KBM-7 (cell line): ENCODE data around the gene GDAP2.
A peak's percentile ranks its signal among the peaks of the same experiment; 100 is the strongest.
"Not testable (repeated sequence)": the region's sequence is repeated elsewhere in the genome, so short reads cannot be mapped to it uniquely, and the experiment has no call there.

Experiments used
- DNase-seq: peaks from one replicate; pipeline ENCODE4 v3.0.0-alpha.2; 2015
- in situ Hi-C: fragments of 300-500 bp; cut with MboI; formaldehyde crosslinking; loops from 2 replicates; pipeline ENCODE4 v1.14.3; 2020; ENCODE audit warnings: low sequenced_read_pairs, low pct_unique_long_range_greater_than_20kb, mixed read lengths

The GDAP2 gene

GRCh38 chr1:117929343-117930172 is at the start of gene GDAP2, which contains the start of gene WDR3:
GDAP2 (minus strand) TSS chr1:117929621; CDS start chr1:117920357, 9,264 bp downstream.
WDR3 (plus strand) TSS chr1:117929739; CDS start chr1:117933320, 3,581 bp downstream.
- in situ Hi-C loops = no loop called here
- peak; percentile 97 for DNase-seq

DNA sequence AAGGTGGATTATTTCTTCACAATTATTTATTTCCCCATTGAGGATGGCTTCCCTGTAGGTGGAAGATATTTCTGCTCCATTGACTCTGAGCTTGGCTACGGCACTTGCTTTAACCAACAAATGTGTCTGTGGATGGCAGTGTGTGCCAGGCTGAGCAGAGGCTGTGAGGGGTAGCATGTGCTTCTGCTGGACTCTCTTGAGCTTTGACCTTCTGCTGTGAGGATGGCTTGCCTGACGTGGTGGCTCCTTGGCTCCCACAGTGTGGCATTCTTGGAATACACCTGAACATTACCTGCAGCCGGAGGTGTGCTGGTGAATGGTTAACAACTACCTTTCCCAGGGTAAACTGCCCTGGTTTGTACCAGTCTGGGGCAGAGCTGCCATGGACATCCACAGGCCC is 47.0 kb upstream of the GDAP2 start:
- in situ Hi-C loops = no loop called here
- DNase-seq = no peak

GRCh38 chr1:117971777-117972176 is 42.4 kb upstream of the GDAP2 start:
- in situ Hi-C loops = no loop called here

DNA sequence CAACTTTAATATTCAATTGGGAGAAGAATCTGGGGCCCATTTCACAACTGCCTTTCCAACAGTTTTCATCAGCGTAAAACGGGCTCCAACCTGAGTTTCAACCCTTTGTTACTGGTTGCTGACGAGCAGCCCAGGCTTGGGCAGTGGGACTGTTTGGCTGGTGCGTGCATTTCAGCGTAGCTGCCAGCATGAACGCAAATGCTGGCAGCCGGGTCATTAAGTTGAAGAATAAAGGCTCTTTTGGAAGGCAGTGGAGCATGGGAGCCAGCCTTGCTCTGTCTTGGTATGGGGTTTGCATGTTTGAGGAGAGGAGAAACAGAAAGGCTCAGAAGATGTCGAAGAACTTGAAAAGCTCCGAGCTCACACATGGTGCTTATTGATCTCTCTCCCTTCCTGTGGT is 40.8 kb upstream of the GDAP2 start:
- in situ Hi-C loops = no loop called here
- no peak for DNase-seq

More at GRCh38 chr1:117971777-117972176, 42.4 kb upstream of the GDAP2 start:
- no peak for DNase-seq

GRCh38 chr1:117967881-117968280 is 38.5 kb upstream of the GDAP2 start:
- DNase-seq = no peak
- in situ Hi-C loops = no loop called here

GRCh38 chr1:117967477-117967876 is 38.1 kb upstream of the GDAP2 start:
- in situ Hi-C loops = no loop called here
- DNase-seq = peak; percentile 22

DNA sequence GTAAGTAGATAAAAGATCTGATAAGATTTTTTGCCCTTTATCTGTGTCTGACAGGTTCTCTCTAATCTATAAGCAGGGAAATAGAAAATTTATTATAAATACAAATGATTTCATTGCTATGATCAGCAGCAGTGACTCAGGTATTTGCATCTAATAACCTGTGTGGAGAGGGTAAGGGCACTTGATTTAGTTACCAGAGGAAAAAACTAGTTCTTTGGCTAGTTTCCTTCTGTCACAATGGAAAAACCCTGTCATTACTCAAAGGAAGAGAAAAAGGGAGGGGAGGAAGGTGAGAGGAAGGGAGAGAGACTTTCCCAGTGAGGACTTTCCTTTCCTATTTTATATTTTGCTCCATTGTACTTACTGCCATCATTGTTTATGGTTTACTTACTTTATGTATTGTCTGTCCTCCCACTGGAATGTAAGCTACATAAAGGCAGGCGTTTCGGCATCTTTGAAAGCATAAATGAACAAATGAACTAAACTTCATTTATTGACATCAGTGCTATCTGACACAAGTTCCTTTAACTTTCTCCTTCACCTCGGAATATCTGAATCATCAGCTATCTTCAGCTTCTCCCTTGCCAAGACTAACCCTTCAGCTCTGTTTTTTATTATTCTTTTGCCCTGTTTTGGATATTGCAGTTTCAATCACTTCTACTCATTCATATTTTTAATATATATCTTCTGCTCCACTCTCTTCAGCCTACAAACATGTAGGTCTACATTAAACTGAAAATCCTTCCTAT is 35.0 kb upstream of the GDAP2 start:
- no peak for DNase-seq
- in situ Hi-C loops = no loop called here

DNA sequence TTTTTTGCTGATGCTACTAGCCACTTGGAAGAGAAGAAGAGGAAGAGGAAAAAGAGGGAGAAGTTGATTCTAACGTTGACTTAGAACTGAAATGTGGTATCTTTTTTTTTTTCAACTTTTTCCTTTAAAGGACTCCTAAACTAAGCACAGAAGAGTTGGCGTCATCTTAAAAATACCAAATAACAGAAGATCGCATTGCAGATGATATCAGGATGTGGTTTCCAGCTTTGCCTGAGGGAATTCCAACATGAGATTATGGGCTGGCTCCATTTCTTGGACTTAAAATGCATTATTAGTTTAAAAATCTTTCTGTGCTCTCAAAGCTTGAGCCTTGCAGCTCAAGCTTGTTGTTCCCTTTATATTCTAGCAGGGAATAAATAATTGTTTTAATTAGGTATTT is 29.9 kb upstream of the GDAP2 start:
- no peak for DNase-seq
- in situ Hi-C loops = no loop called here

DNA sequence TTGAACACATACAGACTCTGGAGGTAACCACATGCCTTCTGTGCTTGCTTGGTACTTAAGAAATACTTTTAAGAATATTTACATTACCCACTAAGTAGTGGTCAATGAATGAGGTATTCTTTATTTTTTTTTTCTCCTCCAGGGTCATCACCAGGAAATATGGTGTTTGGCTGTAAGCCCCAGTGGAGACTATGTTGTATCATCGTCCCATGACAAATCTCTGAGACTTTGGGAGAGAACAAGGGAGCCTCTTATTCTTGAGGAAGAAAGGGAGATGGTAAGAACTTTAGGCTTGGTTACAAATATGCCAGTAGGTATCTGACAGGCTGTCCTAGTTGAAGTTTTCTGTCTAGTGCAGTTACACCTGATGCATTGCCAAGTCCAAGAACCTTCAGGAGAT is 23.0 kb upstream of the GDAP2 start:
- DNase-seq = no peak
- in situ Hi-C loops = no loop called here

- no peak for DNase-seq
- in situ Hi-C loops = no loop called here
Observed at GRCh38 chr1:117942293-117942692, 12.9 kb upstream of the GDAP2 start.

DNA sequence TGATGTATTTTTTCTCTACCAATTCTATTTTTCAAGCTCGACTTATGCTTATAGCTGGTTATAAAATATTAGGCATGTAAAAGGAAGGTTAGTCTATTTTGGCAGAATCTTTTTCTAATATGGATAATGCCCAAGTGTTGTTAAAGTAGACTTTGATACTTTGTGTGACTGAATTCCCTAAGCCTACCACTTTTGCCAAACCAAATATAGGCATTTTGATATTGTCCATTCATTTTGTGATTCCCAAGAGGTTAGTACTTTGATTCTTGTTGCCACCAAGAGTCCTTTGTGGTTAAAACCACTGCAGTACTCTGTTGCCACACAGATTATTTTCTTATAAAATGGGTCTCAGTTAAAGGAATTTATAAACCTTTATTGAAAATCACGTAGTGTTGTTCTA is 4.3 kb upstream of the GDAP2 start:
- DNase-seq = no peak
- in situ Hi-C loops = no loop called here

DNA sequence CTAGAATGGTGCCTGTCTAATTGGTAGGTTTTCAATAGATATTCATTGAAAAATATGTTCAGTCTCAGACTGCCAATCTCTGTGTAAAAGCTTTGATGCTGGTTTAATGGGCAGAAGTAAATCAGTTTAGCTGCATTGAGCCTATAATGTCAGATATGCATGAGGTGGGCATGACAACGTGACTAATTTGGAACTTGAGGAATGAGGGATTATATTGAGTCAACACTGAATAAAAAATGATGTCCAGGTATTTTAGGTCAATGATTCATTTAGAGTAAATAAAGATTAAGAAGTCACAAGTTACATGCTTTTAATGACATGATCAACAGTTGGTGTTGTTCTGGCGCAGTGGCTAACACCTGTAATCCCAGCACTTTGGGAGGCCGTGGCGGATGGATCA is 3.2 kb upstream of the GDAP2 start:
- DNase-seq = no peak
- in situ Hi-C loops = no loop called here

- in situ Hi-C loops = no loop called here
- DNase-seq = peak; percentile 18
Observed at GRCh38 chr1:117930484-117930883, 1.1 kb upstream of the GDAP2 start.

DNA sequence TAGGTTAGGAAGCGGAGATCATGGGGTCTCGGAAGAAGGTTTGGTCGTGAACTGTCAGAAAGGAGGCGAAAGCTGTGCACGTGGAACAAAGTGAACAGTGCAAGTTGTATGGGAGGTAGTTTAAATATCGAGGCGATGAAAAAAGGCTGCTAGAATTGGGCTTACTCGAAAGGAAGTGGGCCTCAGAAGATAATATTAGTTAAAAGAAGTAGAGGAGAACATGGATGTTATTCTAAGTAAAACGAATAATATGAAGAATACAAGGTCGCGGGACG is 689 bp upstream of the GDAP2 start:
- in situ Hi-C loops = no loop called here
- DNase-seq = no peak

DNA sequence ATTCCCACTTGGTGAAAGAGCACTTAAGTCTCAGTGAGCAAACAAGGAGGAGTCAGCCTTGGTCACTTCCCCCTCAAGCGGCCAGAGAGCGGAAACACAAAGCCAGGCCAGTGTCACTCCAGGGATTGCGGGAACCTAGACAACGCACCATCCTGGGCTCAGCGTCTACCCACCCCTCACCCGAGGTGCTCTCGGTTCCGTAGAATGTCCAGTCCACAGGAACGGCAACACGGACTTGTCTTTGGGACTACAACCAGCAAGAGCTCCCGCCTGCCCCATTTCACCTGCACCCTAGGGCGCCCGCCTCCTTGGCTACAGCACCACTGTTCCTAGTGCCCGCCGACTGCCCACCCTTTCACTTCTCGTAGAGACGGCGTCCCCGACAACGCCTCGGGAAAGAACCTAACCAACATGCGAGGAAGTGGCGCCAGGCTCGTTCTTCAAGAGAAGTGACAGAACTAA is 509 bp downstream of the GDAP2 start:
- DNase-seq = peak; percentile 68
- in situ Hi-C loops = no loop called here

- DNase-seq = no peak
- in situ Hi-C loops = no loop called here
Observed at GRCh38 chr1:117925981-117926380, 3.4 kb downstream of the GDAP2 start.

DNA sequence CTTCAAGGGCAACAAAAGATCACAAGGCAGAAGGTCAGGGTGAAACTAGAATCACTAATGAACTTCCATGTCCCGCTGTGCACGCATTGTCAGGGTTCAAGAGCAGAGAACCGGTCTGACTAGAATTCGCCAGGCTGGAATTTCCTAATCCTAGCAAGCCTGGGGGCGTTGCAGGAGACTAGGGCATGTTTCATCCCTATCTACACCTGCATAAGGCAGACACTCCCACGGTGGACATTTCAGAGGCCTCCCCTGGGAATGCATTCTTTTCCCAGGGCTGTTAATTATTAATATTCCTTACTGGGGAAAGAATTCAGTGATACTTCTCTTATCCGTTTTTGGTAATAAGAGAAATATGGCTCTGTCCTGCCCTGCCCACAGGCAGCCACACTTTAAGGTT is 6.7 kb downstream of the GDAP2 start:
- DNase-seq, in situ Hi-C loops: not testable (repeated sequence)

- no peak for DNase-seq
- in situ Hi-C loops = no loop called here
Observed at GRCh38 chr1:117921991-117922390, 7.4 kb downstream of the GDAP2 start.

DNA sequence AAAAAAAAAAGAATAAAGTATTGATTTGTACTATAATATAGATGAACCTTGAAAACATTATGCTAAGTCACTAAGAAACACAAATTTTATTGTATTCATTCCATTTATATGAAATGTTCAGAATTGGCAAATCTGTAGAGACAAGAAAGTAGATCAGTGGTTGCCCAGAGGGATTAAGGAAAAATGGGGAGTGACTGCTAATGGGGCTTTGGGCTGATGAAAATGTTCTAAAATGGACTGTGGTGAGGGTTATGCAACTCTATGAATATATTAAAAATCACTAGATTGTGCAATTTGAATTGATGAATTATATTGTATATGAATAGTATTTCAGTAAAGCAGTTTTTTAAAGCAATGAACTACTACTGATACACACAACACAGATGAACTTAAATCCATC is 10.0 kb downstream of the GDAP2 start:
- no peak for DNase-seq
- in situ Hi-C loops = no loop called here

DNA sequence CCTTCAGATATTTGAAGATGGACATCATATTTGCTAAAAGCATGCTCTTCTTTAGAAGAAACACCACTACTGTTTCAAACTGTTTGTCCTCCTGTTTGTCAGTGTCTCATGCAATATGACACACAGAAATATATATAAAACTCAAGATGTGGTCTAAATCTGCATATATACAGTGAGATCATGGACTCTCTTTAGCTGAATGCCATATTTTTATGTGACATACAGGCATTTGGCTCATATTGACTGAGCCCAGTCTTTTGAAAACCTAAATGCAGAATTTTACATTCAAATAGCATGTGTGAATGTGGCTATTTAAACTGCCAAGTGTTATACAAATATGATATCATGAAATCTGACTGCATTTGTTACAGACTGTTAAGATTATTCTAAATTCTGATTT is 18.4 kb downstream of the GDAP2 start:
- DNase-seq = no peak
- in situ Hi-C loops = no loop called here

- DNase-seq = no peak
- in situ Hi-C loops = no loop called here
Observed at GRCh38 chr1:117905019-117905418, 24.4 kb downstream of the GDAP2 start.
